ENCODE data around the gene TMEM72. TPM values are rescaled to one million over a fixed set of nuclear protein-coding genes. Genes with fewer than 3 reads are reported as not detected.

The TMEM72 gene
- total RNA-seq, 1 experiment from 2014 or later: not detected

DNA sequence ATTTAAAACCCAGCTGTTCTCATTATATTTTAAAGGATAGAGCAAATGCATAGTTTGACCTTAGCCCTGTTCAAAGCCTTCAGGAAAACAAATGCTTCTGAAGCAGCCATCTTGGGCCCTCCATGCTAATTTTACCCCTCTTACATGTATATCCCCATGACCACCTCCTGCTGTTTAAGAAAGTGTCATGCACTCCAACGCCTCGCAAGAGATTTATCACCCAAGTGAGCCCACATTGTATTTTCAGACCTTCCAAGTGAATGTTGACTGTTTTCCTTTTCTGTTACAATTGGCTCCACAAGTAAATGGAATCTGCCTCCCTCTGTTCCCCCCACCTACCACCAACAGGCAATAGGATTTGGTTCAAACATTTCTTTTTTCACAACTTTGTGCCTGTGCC lies 5.3 kb downstream of the TMEM72 start:
- Histone ChIP-seq H3K4me3 (replicated peaks in 1 of 2; ENCODE audit: low read depth in 1 of 2, low read length in 2 of 2) (no peak overlapping the region), H3K79me2 (ENCODE audit: insufficient read depth, low read length) (no peaks in the 10 kb centered on the region), H3K4me1 (ENCODE audit: control insufficient read depth in 1 of 2, insufficient read depth in 2 of 2, low read length in 2 of 2) (no peaks in the 10 kb centered on the region), H3K27ac (ENCODE audit: low read depth, low read length) (no peak overlapping the region), H3K9me2 (ENCODE audit: insufficient read depth) (no peaks in the 10 kb centered on the region), H3K27me3 (ENCODE audit: insufficient read depth, low read length) (no peaks in the 10 kb centered on the region), H4K20me1 (ENCODE audit: insufficient read depth) (no peaks in the 10 kb centered on the region), H3K4me2 (ENCODE audit: low read length) (no peak overlapping the region), H3K9ac (ENCODE audit: low read length) (no peak overlapping the region), H3K9me3 (ENCODE audit: control insufficient read depth in 1 of 2, insufficient read depth in 1 of 2, low read depth in 1 of 2, low read length in 2 of 2) (no peaks in the 10 kb centered on the region), H2AFZ (ENCODE audit: low read depth, low read length, poor library complexity, severe bottlenecking) (no peak overlapping the region), H3K36me3 (ENCODE audit: control insufficient read depth in 1 of 2, insufficient read depth in 2 of 2, low read length in 2 of 2) (no peaks in the 10 kb centered on the region)
- BruUV-seq (replicated peaks): no TSS peak
- POLR2A ChIA-PET: no interaction called here
- RAD21 ChIA-PET (ENCODE audit: low non-redundant PET in 1 of 2, low total read pairs in 2 of 2, uncharacterized antibody in 2 of 2, unreplicated experiment in 2 of 2): no interaction called here
- no peak for DNase-seq (ENCODE audit: low read depth, low spot score)
- intact Hi-C loops (cut with micrococcal nuclease): no loop called here
- TF ChIP-seq EGR1 (IDR thresholded peaks at IDR 0.05; ENCODE audit: low read depth): no peak
- no peak for TF ChIP-seq SP1 (IDR thresholded peaks at IDR 0.05; ENCODE audit: low read depth)
- TF ChIP-seq, protein P1, sequence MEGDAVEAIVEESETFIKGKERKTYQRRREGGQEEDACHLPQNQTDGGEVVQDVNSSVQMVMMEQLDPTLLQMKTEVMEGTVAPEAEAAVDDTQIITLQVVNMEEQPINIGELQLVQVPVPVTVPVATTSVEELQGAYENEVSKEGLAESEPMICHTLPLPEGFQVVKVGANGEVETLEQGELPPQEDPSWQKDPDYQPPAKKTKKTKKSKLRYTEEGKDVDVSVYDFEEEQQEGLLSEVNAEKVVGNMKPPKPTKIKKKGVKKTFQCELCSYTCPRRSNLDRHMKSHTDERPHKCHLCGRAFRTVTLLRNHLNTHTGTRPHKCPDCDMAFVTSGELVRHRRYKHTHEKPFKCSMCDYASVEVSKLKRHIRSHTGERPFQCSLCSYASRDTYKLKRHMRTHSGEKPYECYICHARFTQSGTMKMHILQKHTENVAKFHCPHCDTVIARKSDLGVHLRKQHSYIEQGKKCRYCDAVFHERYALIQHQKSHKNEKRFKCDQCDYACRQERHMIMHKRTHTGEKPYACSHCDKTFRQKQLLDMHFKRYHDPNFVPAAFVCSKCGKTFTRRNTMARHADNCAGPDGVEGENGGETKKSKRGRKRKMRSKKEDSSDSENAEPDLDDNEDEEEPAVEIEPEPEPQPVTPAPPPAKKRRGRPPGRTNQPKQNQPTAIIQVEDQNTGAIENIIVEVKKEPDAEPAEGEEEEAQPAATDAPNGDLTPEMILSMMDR (IDR thresholded peaks at IDR 0.05 in 2 of 3, conservative IDR thresholded peaks at IDR 0.05 in 1 of 3; ENCODE audit: borderline replicate concordance in 1 of 3, insufficient read depth in 1 of 3, low read depth in 2 of 3, low read length in 2 of 3): no peak
- TF ChIP-seq CBX3 (IDR thresholded peaks at IDR 0.05; ENCODE audit: low read depth): no peak
- no peak for TF ChIP-seq JUND (IDR thresholded peaks at IDR 0.05)
- CTCF ChIA-PET: no interaction called here
- no peak for ATAC-seq

DNA sequence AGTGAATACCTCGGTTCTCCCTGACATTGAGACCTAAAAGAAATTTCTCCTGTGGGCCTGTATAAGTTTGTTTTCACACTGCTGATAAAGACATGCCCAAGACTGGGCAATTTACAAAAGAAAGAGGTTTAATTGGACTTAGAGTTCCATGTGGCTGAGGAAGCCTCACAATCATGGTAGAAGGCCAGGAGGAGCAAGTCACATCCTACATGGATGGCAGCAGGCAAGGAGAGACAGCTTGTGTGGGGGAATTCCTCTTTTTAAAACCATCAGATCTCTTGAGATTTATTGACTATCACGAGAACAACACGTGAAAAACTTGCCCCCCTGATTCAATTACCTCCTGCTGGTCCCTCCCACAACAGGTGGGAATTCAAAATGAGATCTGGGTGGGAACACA lies 6.7 kb downstream of the TMEM72 start:
- ATAC-seq (no peak), DNase-seq (ENCODE audit: low read depth, low spot score) (no peak)
- Histone ChIP-seq H3K9me2 (ENCODE audit: insufficient read depth) (no peaks in the 10 kb centered on the region), H3K9me3 (ENCODE audit: control insufficient read depth in 1 of 2, insufficient read depth in 1 of 2, low read depth in 1 of 2, low read length in 2 of 2) (no peaks in the 10 kb centered on the region), H3K27me3 (ENCODE audit: insufficient read depth, low read length) (no peaks in the 10 kb centered on the region), H3K36me3 (ENCODE audit: control insufficient read depth in 1 of 2, insufficient read depth in 2 of 2, low read length in 2 of 2) (no peaks in the 10 kb centered on the region), H3K4me3 (replicated peaks in 1 of 2; ENCODE audit: low read depth in 1 of 2, low read length in 2 of 2) (no peak overlapping the region), H2AFZ (ENCODE audit: low read depth, low read length, poor library complexity, severe bottlenecking) (no peak overlapping the region), H3K27ac (ENCODE audit: low read depth, low read length) (no peak overlapping the region), H3K9ac (ENCODE audit: low read length) (no peak overlapping the region), H3K4me1 (ENCODE audit: control insufficient read depth in 1 of 2, insufficient read depth in 2 of 2, low read length in 2 of 2) (no peaks in the 10 kb centered on the region), H3K4me2 (ENCODE audit: low read length) (no peak overlapping the region), H3K79me2 (ENCODE audit: insufficient read depth, low read length) (no peaks in the 10 kb centered on the region), H4K20me1 (ENCODE audit: insufficient read depth) (no peaks in the 10 kb centered on the region)
- TF ChIP-seq FOSL1 (IDR thresholded peaks at IDR 0.05; ENCODE audit: low read depth) (no peak), ZFX (IDR thresholded peaks at IDR 0.05) (no peak), SP1 (IDR thresholded peaks at IDR 0.05; ENCODE audit: low read depth) (no peak), EZH2phosphoT487 (IDR thresholded peaks at IDR 0.05; ENCODE audit: borderline replicate concordance) (no peak)
- TF ChIP-seq, protein P2, sequence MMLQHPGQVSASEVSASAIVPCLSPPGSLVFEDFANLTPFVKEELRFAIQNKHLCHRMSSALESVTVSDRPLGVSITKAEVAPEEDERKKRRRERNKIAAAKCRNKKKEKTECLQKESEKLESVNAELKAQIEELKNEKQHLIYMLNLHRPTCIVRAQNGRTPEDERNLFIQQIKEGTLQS (IDR thresholded peaks at IDR 0.05): no peak
- POLR2A ChIA-PET: no interaction called here
- RAD21 ChIA-PET (ENCODE audit: low non-redundant PET in 1 of 2, low total read pairs in 2 of 2, uncharacterized antibody in 2 of 2, unreplicated experiment in 2 of 2): no interaction called here
- BruUV-seq (replicated peaks): no TSS peak
- intact Hi-C loops (cut with micrococcal nuclease): no loop called here
- CTCF ChIA-PET: no interaction called here

All from HCT116 (cell line).